Spinal cord (tissue), 10 donors: ENCODE measurements around the gene PERM1. TPM values are rescaled to one million over a fixed set of nuclear protein-coding genes. Genes with fewer than 3 reads are reported as not detected.

Source experiments
- DNase-seq, 6 donors: peaks; one replicate each; pipeline versions ENCODE4 v3.0.0 to v3.0.0-alpha.2; 2013 to 2015; ENCODE audit warnings: low spot score in 6 of 6, low read depth in 4 of 6
- H3K27ac ChIP-seq: one replicate; pipeline ENCODE4 v1.5.1; 2013; ENCODE audit warnings: low read depth, low read length, control low read depth
- H3K27me3 ChIP-seq: one replicate; pipeline ENCODE4 v1.6.1; 2013; ENCODE audit warnings: low read length; ENCODE audit not compliant: control insufficient read depth, insufficient read depth
- H3K36me3 ChIP-seq: one replicate; pipeline ENCODE4 v1.6.1; 2013; ENCODE audit warnings: low read length; ENCODE audit not compliant: control insufficient read depth, insufficient read depth
- H3K4me1 ChIP-seq: one replicate; pipeline ENCODE4 v1.6.1; 2013; ENCODE audit warnings: low read length; ENCODE audit not compliant: control insufficient read depth, insufficient read depth
- H3K4me3 ChIP-seq: one replicate; pipeline ENCODE4 v1.5.1; 2013; ENCODE audit warnings: low read depth, low read length, control low read depth
- H3K9me3 ChIP-seq: one replicate; pipeline ENCODE4 v1.6.1; 2013; ENCODE audit warnings: low read length; ENCODE audit not compliant: control insufficient read depth, insufficient read depth
- WGBS: methylation state at CpG from one replicate; pipeline ENCODE4 v1.1.5; 2013; ENCODE audit warnings: missing lambda C conversion rate; ENCODE audit not compliant: insufficient coverage; 5-methylcytosine and 5-hydroxymethylcytosine counted together
- polyA plus RNA-seq, 2 donors: library from polyadenylated mRNA; unstranded; fragments of 120-200 nt; gene quantifications; one replicate each; pipeline ENCODE4 v1.2.1, GENCODE V29; 2013; ENCODE audit not compliant: insufficient read length in 2 of 2
- total RNA-seq, 2 donors: library from RNA; depleted of rRNA in 1 of 2; stranded (reverse); fragments of 120-200 nt in 1 of 2; fragments of >200 nt in 1 of 2; gene quantifications; one replicate each; pipeline versions ENCODE4 v1.2.3 to v1.2.4, GENCODE V29; 2013 to 2014
- donor health status: healthy.

The PERM1 gene
- total and polyA plus RNA-seq, 4 donors = 0.39 TPM; not detected in 3

GRCh38 chr1:972726-973458 is 9.0 kb downstream of the PERM1 start:
- WGBS = 84% methylated on average over 17 of the region's 28 CpGs
- Histone ChIP-seq H3K36me3 (no peaks in the 10 kb centered on the region), H3K27ac (no peak overlapping the region), H3K4me1 (peaks cover 4% of the 10 kb centered on the region), H3K4me3 (no peak overlapping the region), H3K27me3 (peaks cover 48% of the 10 kb centered on the region), H3K9me3 (no peaks in the 10 kb centered on the region)
- DNase-seq = no peak

DNA sequence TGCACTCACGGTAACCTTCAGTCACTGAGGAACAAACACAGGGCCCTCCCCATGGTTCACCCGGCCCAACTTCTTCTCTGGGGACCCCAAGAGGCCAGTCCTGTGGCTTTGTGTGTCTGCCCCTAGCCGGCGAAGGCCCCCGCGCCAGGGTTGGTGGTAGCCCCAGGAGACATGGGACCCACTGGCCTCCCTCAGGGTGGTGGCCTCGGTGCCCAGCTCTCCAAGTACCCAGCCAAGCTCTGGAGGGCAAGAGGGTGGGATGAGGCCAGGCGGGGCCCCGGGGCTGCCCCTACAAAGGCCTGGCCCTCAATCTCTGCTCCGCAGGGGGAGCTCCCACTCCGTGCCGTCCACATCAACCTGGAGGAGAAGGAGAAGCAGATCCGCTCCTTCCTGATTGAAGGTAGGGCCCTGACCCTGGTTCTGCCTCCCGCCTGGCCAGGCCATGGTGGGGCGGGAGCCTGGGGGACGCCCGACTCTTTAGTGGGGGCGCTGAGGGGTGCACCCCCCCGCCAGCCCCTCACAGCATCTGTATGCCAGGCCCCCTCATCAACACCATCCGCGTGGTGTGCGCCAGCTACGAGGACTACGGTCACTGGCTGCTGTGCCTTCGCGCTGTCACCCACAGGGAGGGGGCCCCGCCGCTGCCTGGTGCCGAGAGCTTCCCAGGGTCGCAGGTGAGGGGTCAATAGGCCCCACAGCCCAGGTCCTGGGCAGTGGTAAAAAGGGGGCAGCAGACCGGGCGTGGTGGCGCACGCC is 10.0 kb downstream of the PERM1 start:
- Histone ChIP-seq H3K4me3 (no peak overlapping the region), H3K27me3 (peaks cover 57% of the 10 kb centered on the region), H3K27ac (no peak overlapping the region), H3K36me3 (peaks cover 2% of the 10 kb centered on the region), H3K9me3 (no peaks in the 10 kb centered on the region), H3K4me1 (peaks cover 7% of the 10 kb centered on the region)
- no peak for DNase-seq
- 76% methylated on average over 33 of the region's 34 CpGs for WGBS

- Histone ChIP-seq H3K27ac (no peak overlapping the region), H3K4me3 (no peak overlapping the region), H3K9me3 (no peaks in the 10 kb centered on the region), H3K36me3 (peaks cover 6% of the 10 kb centered on the region), H3K27me3 (peaks cover 65% of the 10 kb centered on the region), H3K4me1 (peaks cover 15% of the 10 kb centered on the region)
- 40% methylated on average over 34 of the region's 42 CpGs for WGBS
- no peak for DNase-seq
These were observed 10.7 kb downstream of the PERM1 start for GRCh38 chr1:970973-971730.

- peaks cover 13% of the 10 kb centered on the region for H3K4me1 ChIP-seq
- no peak for DNase-seq
- no peak overlapping the region for H3K27ac ChIP-seq
- H3K9me3 ChIP-seq = no peaks in the 10 kb centered on the region
- WGBS = 13% methylated on average over 33 of the region's 33 CpGs
- no peak overlapping the region for H3K4me3 ChIP-seq
- peaks cover 69% of the 10 kb centered on the region for H3K27me3 ChIP-seq
- H3K36me3 ChIP-seq = peaks cover 14% of the 10 kb centered on the region
These were observed 11.5 kb downstream of the PERM1 start for GRCh38 chr1:970242-970972.

DNA sequence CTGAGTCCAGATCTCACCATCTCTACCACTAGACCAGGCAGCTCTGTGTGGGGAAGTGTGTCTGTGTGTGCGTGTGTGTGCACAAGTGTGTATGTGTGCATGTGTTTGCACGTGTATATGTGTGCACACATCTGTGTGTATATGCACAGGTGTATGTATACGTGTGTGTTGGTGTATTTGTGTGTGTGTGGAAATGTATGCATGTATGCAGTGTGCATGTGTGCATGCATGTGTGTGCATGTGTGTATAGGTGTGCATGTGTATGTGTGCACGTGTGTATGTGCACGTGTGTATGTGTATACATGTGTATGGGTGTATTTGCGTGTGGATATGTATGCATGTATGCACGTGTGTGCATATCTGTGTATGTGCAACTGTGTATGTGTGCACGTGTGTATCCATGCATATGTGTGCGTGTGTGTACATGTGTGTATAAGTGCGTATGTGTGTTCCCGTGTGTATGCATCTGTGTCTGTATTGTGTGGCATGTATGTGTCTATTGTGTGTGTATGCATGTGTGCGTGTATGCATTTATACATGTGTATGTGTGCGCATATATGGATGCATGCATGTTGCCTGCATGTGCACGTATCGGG is 12.5 kb downstream of the PERM1 start:
- Histone ChIP-seq H3K36me3 (peaks cover 22% of the 10 kb centered on the region), H3K9me3 (no peaks in the 10 kb centered on the region), H3K27ac (no peak overlapping the region), H3K27me3 (peaks cover 69% of the 10 kb centered on the region), H3K4me3 (no peak overlapping the region), H3K4me1 (peaks cover 13% of the 10 kb centered on the region)
- WGBS = 91% methylated on average over 14 of the region's 15 CpGs
- DNase-seq = no peak

GRCh38 chr1:967466-968343 is 14.2 kb downstream of the PERM1 start:
- H3K27me3 ChIP-seq = peaks cover 67% of the 10 kb centered on the region
- DNase-seq = no peak
- H3K27ac ChIP-seq = no peak overlapping the region
- WGBS = 76% methylated on average over 19 of the region's 23 CpGs
- peaks cover 39% of the 10 kb centered on the region for H3K36me3 ChIP-seq
- peaks cover 13% of the 10 kb centered on the region for H3K4me1 ChIP-seq
- H3K4me3 ChIP-seq = no peak overlapping the region
- H3K9me3 ChIP-seq = no peaks in the 10 kb centered on the region

DNA sequence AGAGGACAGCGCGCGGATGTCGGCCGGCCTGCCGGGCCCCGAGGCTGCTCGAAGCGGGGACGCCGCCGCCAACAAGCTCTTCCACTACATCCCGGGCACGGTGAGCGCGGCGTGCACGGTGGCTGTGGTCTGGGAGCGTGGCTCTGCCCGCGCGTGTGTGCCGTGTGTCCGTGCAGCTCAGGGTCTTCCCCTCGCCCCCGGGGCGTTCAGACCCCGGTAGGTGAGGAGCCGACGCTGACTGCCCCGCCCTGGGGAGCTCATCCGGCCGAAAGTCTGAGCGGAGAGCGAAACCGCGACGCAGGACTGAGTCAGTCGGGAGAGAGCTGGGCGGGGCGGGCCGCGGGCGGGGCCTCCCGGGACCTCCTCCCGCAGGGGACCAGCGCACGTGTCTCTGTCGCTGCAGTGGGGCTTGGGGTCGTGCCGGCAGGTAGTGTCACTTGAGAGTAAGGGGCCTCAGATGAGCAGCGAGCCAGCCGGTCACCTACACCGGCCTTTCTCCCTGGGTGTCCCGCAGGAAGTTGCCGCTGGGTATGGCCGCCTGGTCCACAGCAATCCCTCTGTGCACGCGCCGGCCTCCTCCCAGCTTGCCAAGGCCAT is 15.1 kb downstream of the PERM1 start:
- Histone ChIP-seq H3K4me3 (peak overlapping the region; percentile 40), H3K36me3 (peaks cover 48% of the 10 kb centered on the region), H3K27ac (no peak overlapping the region), H3K4me1 (peaks cover 13% of the 10 kb centered on the region), H3K9me3 (no peaks in the 10 kb centered on the region), H3K27me3 (peaks cover 62% of the 10 kb centered on the region)
- 3% methylated on average over 60 of the region's 60 CpGs for WGBS
- DNase-seq = no peak

- DNase-seq = no peak
- H3K36me3 ChIP-seq = peaks cover 54% of the 10 kb centered on the region
- H3K9me3 ChIP-seq = no peaks in the 10 kb centered on the region
- WGBS = 20% methylated on average over 31 of the region's 31 CpGs
- H3K27me3 ChIP-seq = peaks cover 56% of the 10 kb centered on the region
- no peak within 1 kb of the TSS for H3K27ac ChIP-seq
- peak within 1 kb of the TSS; percentile 40 for H3K4me3 ChIP-seq
- H3K4me1 ChIP-seq = peaks cover 19% of the 10 kb centered on the region
These were observed 15.7 kb downstream of the PERM1 start, which contains the start of gene PLEKHN1 for GRCh38 chr1:966135-966703. Gene PLEKHN1 (plus strand): TSS chr1:966482. CDS start chr1:966532, 50 bp downstream.
